Suppressor macrophage (primary cell): ENCODE measurements around the gene SPATA6L.
"Not testable (repeated sequence)": the region's sequence is repeated elsewhere in the genome, so short reads cannot be mapped to it uniquely, and the experiment has no call there.

Experiments used
- DNase-seq, 4 experiments: peaks; one replicate each; pipeline ENCODE4 v3.0.0-alpha.2; 2020 to 2022

The SPATA6L gene

GRCh38 chr9:4630836-4631235 lies 35.4 kb downstream of the SPATA6L start:
- DNase-seq, result no peak

- DNase-seq, result no peak
These were observed 44.3 kb downstream of the SPATA6L start for GRCh38 chr9:4622016-4622415.

- DNase-seq, result no peak
These were observed 45.3 kb downstream of the SPATA6L start for GRCh38 chr9:4620881-4621555.

GRCh38 chr9:4620057-4620765 lies 46.1 kb downstream of the SPATA6L start:
- peak in 2 of 4 experiments; percentile 16 to 20 for DNase-seq

- peak in 2 of 4 experiments; percentile 28 to 42 for DNase-seq
These were observed 47.6 kb downstream of the SPATA6L start for GRCh38 chr9:4618700-4619099.

GRCh38 chr9:4617752-4618151 lies 48.5 kb downstream of the SPATA6L start:
- no peak for DNase-seq

- no peak for DNase-seq
These were observed 50.5 kb downstream of the SPATA6L start for GRCh38 chr9:4615778-4616177.

GRCh38 chr9:4615251-4615650 lies 51.0 kb downstream of the SPATA6L start:
- no peak for DNase-seq

- DNase-seq, result no peak
These were observed 51.7 kb downstream of the SPATA6L start for GRCh38 chr9:4614627-4615026.

GRCh38 chr9:4606033-4606432 lies 60.2 kb downstream of the SPATA6L start:
- not testable (repeated sequence) for DNase-seq

- DNase-seq, result peak; percentile 67 to 84 (median 75)
These were observed 61.6 kb downstream of the SPATA6L start for GRCh38 chr9:4604678-4605095.

GRCh38 chr9:4603830-4604229 lies 62.5 kb downstream of the SPATA6L start:
- no peak for DNase-seq

- no peak for DNase-seq
These were observed 65.9 kb downstream of the SPATA6L start for GRCh38 chr9:4600368-4600767.

- DNase-seq, result peak in 3 of 4 experiments; percentile 15 to 43 (median 20)
These were observed 69.9 kb downstream of the SPATA6L start for GRCh38 chr9:4596165-4596922.

GRCh38 chr9:4594994-4595393 lies 71.3 kb downstream of the SPATA6L start:
- no peak for DNase-seq

- DNase-seq, result no peak
These were observed 71.7 kb downstream of the SPATA6L start for GRCh38 chr9:4594545-4594944.

- no peak for DNase-seq
These were observed 73.4 kb downstream of the SPATA6L start for GRCh38 chr9:4592886-4593285.

- DNase-seq, result peak; percentile 29 to 70 (median 40)
These were observed 74.0 kb downstream of the SPATA6L start for GRCh38 chr9:4592295-4592694.

GRCh38 chr9:4591123-4591500 lies 75.2 kb downstream of the SPATA6L start:
- DNase-seq, result no peak

GRCh38 chr9:4590430-4591122 lies 75.7 kb downstream of the SPATA6L start:
- no peak for DNase-seq

GRCh38 chr9:4588721-4589120 lies 77.6 kb downstream of the SPATA6L start:
- no peak for DNase-seq

- no peak for DNase-seq
These were observed 81.1 kb downstream of the SPATA6L start for GRCh38 chr9:4585135-4585534.

GRCh38 chr9:4584636-4585035 lies 81.6 kb downstream of the SPATA6L start:
- DNase-seq, result no peak
